Posterior vena cava (tissue), 2 donors: ENCODE measurements around the gene ARHGAP45. TPM values are rescaled to one million over a fixed set of nuclear protein-coding genes. Genes with fewer than 3 reads are reported as not detected.
"Not testable (repeated sequence)": the region's sequence is repeated elsewhere in the genome, so short reads cannot be mapped to it uniquely, and the experiment has no call there.

Source experiments
- DNase-seq: peaks from one replicate; pipeline ENCODE4 v3.0.0-alpha.2; 2020; ENCODE audit warnings: low spot score
- intact Hi-C, 2 donors: fragments of 100-400 bp; cut with DNase I; formaldehyde crosslinking; loops; one replicate each; pipeline versions ENCODE4 v1.14.1 to v1.14.2; 2022 to 2023
- total RNA-seq, 2 donors: library from RNA; stranded (reverse); fragmentation: NEBNext Ultra II Directional; extraction: Animal tissue kit (Norgen Biotek cat#: 25700); gene quantifications; one replicate each; pipeline ENCODE4 v1.2.1, GENCODE V29; 2021
- donor health status: DM: yes; HTN: yes; CAD: no.
- donor health status: DM: yes; HTN: yes; CAD: no.

The ARHGAP45 gene
- total RNA-seq, 2 donors from 2014 or later: 10.0 to 26.8 TPM

- intact Hi-C loops: no loop called here
- no peak for DNase-seq
Observed at GRCh38 chr19:1122021-1122971, 55.3 kb downstream of the ARHGAP45 start.

GRCh38 chr19:1122972-1123363 is 56.0 kb downstream of the ARHGAP45 start:
- intact Hi-C loops: no loop called here
- peak; percentile 94 for DNase-seq

- peak; percentile 82 for DNase-seq
- intact Hi-C loops: no loop called here
Observed at GRCh38 chr19:1123381-1123780, 56.4 kb downstream of the ARHGAP45 start.

- intact Hi-C loops: no loop called here
- no peak for DNase-seq
Observed at GRCh38 chr19:1123885-1124677, 57.1 kb downstream of the ARHGAP45 start.

GRCh38 chr19:1125601-1126467 is 58.9 kb downstream of the ARHGAP45 start:
- no peak for DNase-seq
- intact Hi-C loops: no loop called here

- DNase-seq: no peak
- intact Hi-C loops: no loop called here
Observed at GRCh38 chr19:1126984-1127760, 60.2 kb downstream of the ARHGAP45 start.

- no peak for DNase-seq
- intact Hi-C loops: no loop called here
Observed at GRCh38 chr19:1128106-1128505, 61.1 kb downstream of the ARHGAP45 start.

- intact Hi-C loops, DNase-seq: not testable (repeated sequence)
Observed at GRCh38 chr19:1129084-1129483, 62.1 kb downstream of the ARHGAP45 start.

GRCh38 chr19:1129535-1129934 is 62.6 kb downstream of the ARHGAP45 start:
- intact Hi-C loops: no loop called here
- DNase-seq: no peak

- intact Hi-C loops: loop anchor here in 1 of 2 donors (5.0 kb wide), 1 partner anchor 41 kb away; the partner anchor contains the start of gene SBNO2
- DNase-seq: no peak
Observed at GRCh38 chr19:1130771-1131717, 64.1 kb downstream of the ARHGAP45 start.

GRCh38 chr19:1131718-1132551 is 65.0 kb downstream of the ARHGAP45 start:
- intact Hi-C loops: loop anchor here in 1 of 2 donors (5.0 kb wide), 1 partner anchor 40 kb away; the partner anchor contains the start of gene SBNO2
- peak; percentile 99 for DNase-seq

GRCh38 chr19:1132552-1133383 is 65.8 kb downstream of the ARHGAP45 start:
- intact Hi-C loops: loop anchor here in 1 of 2 donors (5.0 kb wide), 1 partner anchor 40 kb away; the partner anchor contains the start of gene SBNO2
- no peak for DNase-seq

- no peak for DNase-seq
- intact Hi-C loops: loop anchor here in 1 of 2 donors (5.0 kb wide), 1 partner anchor 39 kb away; the partner anchor contains the start of gene SBNO2
Observed at GRCh38 chr19:1133471-1133929, 66.5 kb downstream of the ARHGAP45 start.

- no peak for DNase-seq
- intact Hi-C loops: loop anchor here in 1 of 2 donors (2.0 to 5.0 kb wide), 2 partner anchors 16 to 38 kb away; partner anchors contain the start of gene SBNO2
Observed at GRCh38 chr19:1134431-1134830, 67.5 kb downstream of the ARHGAP45 start.

GRCh38 chr19:1135454-1135853 is 68.5 kb downstream of the ARHGAP45 start:
- intact Hi-C loops: loop anchor here in 1 of 2 donors (2.0 kb wide), 1 partner anchor 15 kb away; no protein-coding TSS in a partner anchor

More at GRCh38 chr19:1135454-1135853, 68.5 kb downstream of the ARHGAP45 start:
- no peak for DNase-seq
